Erythroblast (primary cell): Measurements from ENCODE around the gene TNFRSF19.

ENCODE experiments used
- GATA1 ChIP-seq: IDR thresholded peaks from 2 replicates; pipeline ENCODE4 v1.6.1; 2011; ENCODE audit warnings: low read depth, mild to moderate bottlenecking, control low read depth, low read length, moderate library complexity
- POLR2A ChIP-seq: IDR thresholded peaks from 2 replicates; pipeline ENCODE4 v1.6.1; 2011; ENCODE audit warnings: mild to moderate bottlenecking, low read length

DNA sequence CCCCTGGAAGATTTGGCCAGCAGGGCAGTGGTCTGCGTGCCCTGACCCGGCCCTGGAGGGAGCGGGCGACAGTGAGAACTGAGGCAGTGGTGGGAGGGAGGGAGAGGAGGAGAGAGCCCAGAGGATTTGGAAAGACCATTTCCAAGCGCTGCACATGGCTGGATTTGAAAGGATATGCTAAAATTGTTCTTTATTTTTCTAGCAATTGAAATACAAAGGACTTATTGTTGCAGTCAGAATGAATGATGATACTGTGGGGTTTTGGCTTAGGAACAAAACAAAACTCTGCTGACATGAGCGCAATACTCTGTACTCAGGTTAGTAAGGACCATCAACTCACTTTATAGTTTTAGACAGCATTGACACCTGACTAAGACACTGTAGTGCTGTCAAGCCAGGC lies 69.5 kb downstream of the TNFRSF19 start:
- TF ChIP-seq POLR2A (no peak), GATA1 (no peak)
